ENCODE measurements around the gene GALK1. TPM values are rescaled to one million over a fixed set of nuclear protein-coding genes. Genes with fewer than 3 reads are reported as not detected.

Gene GALK1
- total RNA-seq, 4 donors from 2014 or later, result 13.7 to 23.2 (median 20.4) TPM

GRCh38 chr17:75742337-75742736 is 22.7 kb downstream of the GALK1 start:
- H3K4me1 ChIP-seq, result no peaks in the 10 kb centered on the region
- H3K4me3 ChIP-seq, result no peak overlapping the region
- H3K36me3 ChIP-seq, result peaks cover 0 to 63% of the 10 kb centered on the region in 2 donors
- H3K9me3 ChIP-seq, result no peaks in the 10 kb centered on the region
- ATAC-seq, result no peak
- peaks cover 9% of the 10 kb centered on the region for H3K27me3 ChIP-seq
- WGBS, 2 donors (ENCODE audit: low coverage in 1 of 2), result no CpG with 5 or more reads among the region's 25 CpGs
- no peak for TF ChIP-seq EP300 (IDR thresholded peaks at IDR 0.05)
- TF ChIP-seq POLR2AphosphoS5 (IDR thresholded peaks at IDR 0.05), result no peak
- no peak for TF ChIP-seq POLR2A (IDR thresholded peaks at IDR 0.05)
- TF ChIP-seq CTCF (IDR thresholded peaks at IDR 0.05), result no peak
- H3K27ac ChIP-seq, result no peak overlapping the region

GRCh38 chr17:75740631-75741077 is 24.3 kb downstream of the GALK1 start:
- no peaks in the 10 kb centered on the region for H3K9me3 ChIP-seq
- peaks cover 0 to 79% of the 10 kb centered on the region in 2 donors for H3K36me3 ChIP-seq
- peaks cover 14% of the 10 kb centered on the region for H3K27me3 ChIP-seq
- no peaks in the 10 kb centered on the region for H3K4me1 ChIP-seq
- H3K4me3 ChIP-seq, result no peak overlapping the region
- ATAC-seq, result no peak
- no CpG with 5 or more reads among the region's 17 CpGs for WGBS, 2 donors (ENCODE audit: low coverage in 1 of 2)
- H3K27ac ChIP-seq, result no peak overlapping the region
- TF ChIP-seq POLR2AphosphoS5 (IDR thresholded peaks at IDR 0.05) (no peak), POLR2A (IDR thresholded peaks at IDR 0.05) (no peak), CTCF (IDR thresholded peaks at IDR 0.05) (no peak), EP300 (IDR thresholded peaks at IDR 0.05) (no peak)

- no peaks in the 10 kb centered on the region for H3K4me1 ChIP-seq
- no peak for ATAC-seq
- no peak for TF ChIP-seq POLR2AphosphoS5 (IDR thresholded peaks at IDR 0.05)
- no peak for TF ChIP-seq EP300 (IDR thresholded peaks at IDR 0.05)
- no peak for TF ChIP-seq POLR2A (IDR thresholded peaks at IDR 0.05)
- TF ChIP-seq CTCF (IDR thresholded peaks at IDR 0.05), result no peak
- H3K27ac ChIP-seq, result no peak overlapping the region
- peaks cover 14% of the 10 kb centered on the region for H3K27me3 ChIP-seq
- no peak overlapping the region for H3K4me3 ChIP-seq
- H3K36me3 ChIP-seq, result peaks cover 0 to 80% of the 10 kb centered on the region in 2 donors
- H3K9me3 ChIP-seq, result no peaks in the 10 kb centered on the region
- 100% methylated on average over 2 to 5 of the region's 17 CpGs for WGBS, 2 donors (ENCODE audit: low coverage in 1 of 2)
Measured at GRCh38 chr17:75740215-75740614, 24.8 kb downstream of the GALK1 start.

- Histone ChIP-seq H3K4me1 (no peaks in the 10 kb centered on the region), H3K9me3 (no peaks in the 10 kb centered on the region), H3K27me3 (peaks cover 14% of the 10 kb centered on the region), H3K27ac (no peak overlapping the region), H3K36me3 (peaks cover 0 to 80% of the 10 kb centered on the region in 2 donors), H3K4me3 (no peak overlapping the region)
- TF ChIP-seq EP300 (IDR thresholded peaks at IDR 0.05), result no peak
- TF ChIP-seq CTCF (IDR thresholded peaks at IDR 0.05), result no peak
- TF ChIP-seq POLR2A (IDR thresholded peaks at IDR 0.05), result no peak
- no peak for TF ChIP-seq POLR2AphosphoS5 (IDR thresholded peaks at IDR 0.05)
- WGBS, 2 donors (ENCODE audit: low coverage in 1 of 2), result no CpG with 5 or more reads among the region's 14 CpGs
- no peak for ATAC-seq
Measured at GRCh38 chr17:75739801-75740200, 25.2 kb downstream of the GALK1 start.

GRCh38 chr17:75739174-75739573 is 25.8 kb downstream of the GALK1 start:
- Histone ChIP-seq H3K4me3 (no peak overlapping the region), H3K9me3 (no peaks in the 10 kb centered on the region), H3K4me1 (no peaks in the 10 kb centered on the region), H3K27me3 (peaks cover 14% of the 10 kb centered on the region), H3K36me3 (peaks cover 0 to 75% of the 10 kb centered on the region in 2 donors), H3K27ac (no peak overlapping the region)
- no peak for ATAC-seq
- TF ChIP-seq POLR2AphosphoS5 (IDR thresholded peaks at IDR 0.05), result no peak
- WGBS, 2 donors (ENCODE audit: low coverage in 1 of 2), result 50 to 88% methylated on average over 2 to 7 of the region's 7 CpGs

All from gastroesophageal sphincter (tissue), 4 donors.